Natural killer cell treated with Interleukin-12 subunit alpha and Interleukin-12 subunit beta and Interleukin-15 and Interleukin-18, amount 100 ng/mL, for 72 hours (primary cell): ENCODE measurements around the gene SLC16A11. TPM values are rescaled to one million over a fixed set of nuclear protein-coding genes. Genes with fewer than 3 reads are reported as not detected.
"Not testable (repeated sequence)": the region's sequence is repeated elsewhere in the genome, so short reads cannot be mapped to it uniquely, and the experiment has no call there.

Source experiments
- ATAC-seq, 2 donors: fragments of 150-1000 bp; cut with Tn5 transposase in 1 of 2; sonication (Bioruptor Pico), chemical (Tn5 transposase) in 1 of 2; 2 replicates each; pipeline ENCODE4 v1.10.0; 2021
- DNase-seq: peaks from one replicate; pipeline ENCODE4 v3.0.0; 2022; ENCODE audit warnings: low spot score
- H3K27ac Mint-ChIP-seq, 2 donors: 1 replicate in 1 of 2; 2 replicates in 1 of 2; pipeline ENCODE4 v1.8.0; 2022; ENCODE audit warnings: mixed read lengths in 2 of 2, mild to moderate bottlenecking in 1 of 2, moderate library complexity in 1 of 2
- H3K27me3 Mint-ChIP-seq, 2 donors: 1 replicate in 1 of 2; 2 replicates in 1 of 2; pipeline ENCODE4 v1.8.0; 2022; ENCODE audit warnings: mixed read lengths in 2 of 2
- H3K36me3 Mint-ChIP-seq: one replicate; pipeline ENCODE4 v1.8.0; 2022; ENCODE audit warnings: mixed read lengths
- H3K4me1 Mint-ChIP-seq, 2 donors: 1 replicate in 1 of 2; 2 replicates in 1 of 2; pipeline ENCODE4 v1.8.0; 2022; ENCODE audit warnings: low read depth in 2 of 2, mixed read lengths in 2 of 2, mild to moderate bottlenecking in 1 of 2
- H3K4me3 Mint-ChIP-seq: one replicate; pipeline ENCODE4 v1.8.0; 2022; ENCODE audit warnings: mixed read lengths
- H3K9me3 Mint-ChIP-seq: 2 replicates; pipeline ENCODE4 v1.8.0; 2022; ENCODE audit warnings: mixed read lengths
- total RNA-seq, 2 donors: library from RNA; stranded (reverse); gene quantifications; one replicate each; pipeline ENCODE4 v1.2.3, GENCODE V29; 2022

SLC16A11 gene
- total RNA-seq, 2 donors from 2014 or later, result 1.2 to 1.7 TPM

- DNase-seq (no peak), ATAC-seq (no peak)
- peak overlapping the region in 1 of 2 donors; percentile 24 for H3K27ac Mint-ChIP-seq
- H3K36me3 Mint-ChIP-seq, result peaks cover 26% of the 10 kb centered on the region
- H3K27me3 Mint-ChIP-seq, result no peaks in the 10 kb centered on the region
- no peaks in the 10 kb centered on the region for H3K9me3 Mint-ChIP-seq
- no peak overlapping the region for H3K4me3 Mint-ChIP-seq
- H3K4me1 Mint-ChIP-seq, result peaks cover 24 to 25% of the 10 kb centered on the region in 2 donors
Observed at GRCh38 chr17:7002288-7003047, 41.4 kb downstream of the SLC16A11 start.

- Mint-ChIP-seq H3K9me3 (no peaks in the 10 kb centered on the region), H3K27ac (peak overlapping the region in 1 of 2 donors; percentile 24), H3K27me3 (no peaks in the 10 kb centered on the region), H3K36me3 (peaks cover 26% of the 10 kb centered on the region), H3K4me1 (peaks cover 18 to 19% of the 10 kb centered on the region in 2 donors), H3K4me3 (no peak overlapping the region)
- DNase-seq (no peak), ATAC-seq (no peak)
Observed at GRCh38 chr17:7001318-7001961, 42.5 kb downstream of the SLC16A11 start.

- no peak for DNase-seq
- Mint-ChIP-seq H3K36me3 (peaks cover 26% of the 10 kb centered on the region), H3K9me3 (no peaks in the 10 kb centered on the region), H3K27me3 (no peaks in the 10 kb centered on the region), H3K4me3 (no peak overlapping the region), H3K27ac (peak overlapping the region in 1 of 2 donors; percentile 40), H3K4me1 (peaks cover 9 to 10% of the 10 kb centered on the region in 2 donors)
- no peak for ATAC-seq
Observed at GRCh38 chr17:6998855-6999508, 44.9 kb downstream of the SLC16A11 start.

- Mint-ChIP-seq H3K9me3 (no peaks in the 10 kb centered on the region), H3K36me3 (peaks cover 23% of the 10 kb centered on the region), H3K27me3 (no peaks in the 10 kb centered on the region), H3K4me3 (no peak overlapping the region), H3K27ac (no peak overlapping the region), H3K4me1 (peaks cover 8 to 9% of the 10 kb centered on the region in 2 donors)
- ATAC-seq (no peak), DNase-seq (no peak)
Observed at GRCh38 chr17:6997171-6997570, 46.7 kb downstream of the SLC16A11 start.

- Mint-ChIP-seq H3K4me1 (peaks cover 4 to 7% of the 10 kb centered on the region in 2 donors), H3K4me3 (no peak overlapping the region), H3K36me3 (peaks cover 16% of the 10 kb centered on the region), H3K9me3 (no peaks in the 10 kb centered on the region), H3K27me3 (no peaks in the 10 kb centered on the region), H3K27ac (no peak overlapping the region)
- DNase-seq, result no peak
- peak; percentile 6 to 50 for ATAC-seq
Observed at GRCh38 chr17:6996256-6997011, 47.5 kb downstream of the SLC16A11 start.

GRCh38 chr17:6995500-6996255 lies 48.2 kb downstream of the SLC16A11 start, which contains the start of gene ALOX12:
TSS of gene ALOX12 (plus strand) at chr17:6996049. CDS start at chr17:6996118, 69 bp downstream.
- DNase-seq, result no peak
- Mint-ChIP-seq H3K9me3 (no peaks in the 10 kb centered on the region), H3K27ac (no peak within 1 kb of the TSS), H3K36me3 (peaks cover 10% of the 10 kb centered on the region), H3K27me3 (no peaks in the 10 kb centered on the region), H3K4me3 (no peak within 1 kb of the TSS), H3K4me1 (peaks cover 4 to 7% of the 10 kb centered on the region in 2 donors)
- peak in 1 of 2 donors; percentile 34 for ATAC-seq

GRCh38 chr17:6994666-6995256 lies 49.1 kb downstream of the SLC16A11 start:
- Mint-ChIP-seq H3K27me3 (no peaks in the 10 kb centered on the region), H3K4me1 (peaks cover 0 to 3% of the 10 kb centered on the region in 2 donors), H3K27ac (no peak overlapping the region), H3K9me3 (no peaks in the 10 kb centered on the region), H3K4me3 (no peak overlapping the region), H3K36me3 (peaks cover 7% of the 10 kb centered on the region)
- ATAC-seq (no peak), DNase-seq (no peak)

- Mint-ChIP-seq H3K27me3 (no peaks in the 10 kb centered on the region), H3K36me3 (peaks cover 7% of the 10 kb centered on the region), H3K9me3 (no peaks in the 10 kb centered on the region), H3K4me3 (no peak overlapping the region), H3K27ac (no peak overlapping the region), H3K4me1 (peaks cover 0 to 3% of the 10 kb centered on the region in 2 donors)
- ATAC-seq (no peak), DNase-seq (no peak)
Observed at GRCh38 chr17:6994118-6994598, 49.7 kb downstream of the SLC16A11 start.

GRCh38 chr17:6993613-6994056 lies 50.3 kb downstream of the SLC16A11 start:
- not testable (repeated sequence) for H3K36me3 Mint-ChIP-seq, DNase-seq, H3K9me3 Mint-ChIP-seq, H3K4me3 Mint-ChIP-seq, H3K4me1 Mint-ChIP-seq, H3K27ac Mint-ChIP-seq, H3K27me3 Mint-ChIP-seq, ATAC-seq

Other genes starting within 250 kb of the SLC16A11 start
- not detected for gene TEKT1, start 212.4 kb downstream of the SLC16A11 start, total RNA-seq
- not detected for gene ALOX12, start 48.0 kb downstream of the SLC16A11 start, total RNA-seq
- 100 to 1,000 TPM; 206 to 224 TPM for gene RNASEK, start 31.5 kb downstream of the SLC16A11 start, total RNA-seq
- gene BCL6B, start 21.0 kb downstream of the SLC16A11 start, total RNA-seq, result 1 to 10 TPM in 1 of 2 donors, under 1 TPM in 1; 0.73 to 1.1 TPM
- 10 to 100 TPM; 11.7 to 19.1 TPM for gene SLC16A13, start 8.1 kb downstream of the SLC16A11 start, total RNA-seq
- gene CLEC10A, start 36.2 kb upstream of the SLC16A11 start, total RNA-seq, result not detected
- gene ASGR2, start 70.7 kb upstream of the SLC16A11 start, total RNA-seq, result under 1 TPM in 1 of 2 donors, not detected in 1; 0.33 TPM
- under 1 TPM in 1 of 2 donors, not detected in 1; 0.95 TPM for gene ASGR1, start 135.3 kb upstream of the SLC16A11 start, total RNA-seq
- 1 to 10 TPM; 3.3 to 8.3 TPM for gene DLG4, start 175.7 kb upstream of the SLC16A11 start, total RNA-seq
- 100 to 1,000 TPM; 651 to 710 TPM for gene ACADVL, start 175.8 kb upstream of the SLC16A11 start, total RNA-seq
- 10 to 100 TPM; 35.1 to 61.6 TPM for gene DVL2, start 190.4 kb upstream of the SLC16A11 start, total RNA-seq
- 10 to 100 TPM; 40.1 to 55.2 TPM for gene PHF23, start 195.4 kb upstream of the SLC16A11 start, total RNA-seq
- 100 to 1,000 TPM; 197 to 277 TPM for gene GABARAP, start 198.4 kb upstream of the SLC16A11 start, total RNA-seq
- gene CTDNEP1, start 207.6 kb upstream of the SLC16A11 start, total RNA-seq, result 100 to 1,000 TPM; 145 to 165 TPM
- 10 to 100 TPM; 43.5 to 70.5 TPM for gene ELP5, start 208.1 kb upstream of the SLC16A11 start, total RNA-seq
- gene CLDN7, start 218.4 kb upstream of the SLC16A11 start, total RNA-seq, result 1 to 10 TPM in 1 of 2 donors, under 1 TPM in 1; 0.73 to 1.1 TPM
- under 1 TPM in 1 of 2 donors, not detected in 1; 0.50 TPM for gene SLC2A4, start 237.6 kb upstream of the SLC16A11 start, total RNA-seq